BE2C (cell line): ENCODE measurements around the gene NEU4.
A peak's percentile ranks its signal among the peaks of the same experiment; 100 is the strongest.

Experiments used
- DNase-seq: peaks from one replicate; pipeline ENCODE4 v3.0.0-alpha.2; 2020
- H3K27me3 ChIP-seq: fragments of 250-450 bp; sonication (Bioruptor Pico); 2 replicates; pipeline ENCODE4 v1.5.1; 2020; ENCODE audit warnings: mild to moderate bottlenecking
- H3K36me3 ChIP-seq: fragments of 250-450 bp; sonication (Bioruptor Pico); 2 replicates; pipeline ENCODE4 v1.5.1; 2020; ENCODE audit warnings: mild to moderate bottlenecking
- H3K4me1 ChIP-seq: fragments of 250-450 bp; sonication (Bioruptor Pico); 2 replicates; pipeline ENCODE4 v1.5.1; 2020
- H3K4me3 ChIP-seq: 2 replicates; pipeline ENCODE4 v1.5.1; 2011; ENCODE audit warnings: low read depth, low read length
- H3K9me3 ChIP-seq: fragments of 250-450 bp; sonication (Bioruptor Pico); 2 replicates; pipeline ENCODE4 v1.5.1; 2020
- TF ChIP-seq, protein P1 (sequence below): IDR thresholded peaks from 2 replicates; pipeline ENCODE4 v1.5.1; 2012; ENCODE audit warnings: mild to moderate bottlenecking, low read depth, low read length

NEU4 gene

GRCh38 chr2:241837197-241837965 is 28.4 kb downstream of the NEU4 start:
- TF ChIP-seq, protein P1, sequence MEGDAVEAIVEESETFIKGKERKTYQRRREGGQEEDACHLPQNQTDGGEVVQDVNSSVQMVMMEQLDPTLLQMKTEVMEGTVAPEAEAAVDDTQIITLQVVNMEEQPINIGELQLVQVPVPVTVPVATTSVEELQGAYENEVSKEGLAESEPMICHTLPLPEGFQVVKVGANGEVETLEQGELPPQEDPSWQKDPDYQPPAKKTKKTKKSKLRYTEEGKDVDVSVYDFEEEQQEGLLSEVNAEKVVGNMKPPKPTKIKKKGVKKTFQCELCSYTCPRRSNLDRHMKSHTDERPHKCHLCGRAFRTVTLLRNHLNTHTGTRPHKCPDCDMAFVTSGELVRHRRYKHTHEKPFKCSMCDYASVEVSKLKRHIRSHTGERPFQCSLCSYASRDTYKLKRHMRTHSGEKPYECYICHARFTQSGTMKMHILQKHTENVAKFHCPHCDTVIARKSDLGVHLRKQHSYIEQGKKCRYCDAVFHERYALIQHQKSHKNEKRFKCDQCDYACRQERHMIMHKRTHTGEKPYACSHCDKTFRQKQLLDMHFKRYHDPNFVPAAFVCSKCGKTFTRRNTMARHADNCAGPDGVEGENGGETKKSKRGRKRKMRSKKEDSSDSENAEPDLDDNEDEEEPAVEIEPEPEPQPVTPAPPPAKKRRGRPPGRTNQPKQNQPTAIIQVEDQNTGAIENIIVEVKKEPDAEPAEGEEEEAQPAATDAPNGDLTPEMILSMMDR, result no peak
- Histone ChIP-seq H3K4me1 (no peaks in the 10 kb centered on the region), H3K4me3 (no peak overlapping the region), H3K9me3 (no peaks in the 10 kb centered on the region), H3K27me3 (no peaks in the 10 kb centered on the region), H3K36me3 (no peaks in the 10 kb centered on the region)
- DNase-seq, result no peak

DNA sequence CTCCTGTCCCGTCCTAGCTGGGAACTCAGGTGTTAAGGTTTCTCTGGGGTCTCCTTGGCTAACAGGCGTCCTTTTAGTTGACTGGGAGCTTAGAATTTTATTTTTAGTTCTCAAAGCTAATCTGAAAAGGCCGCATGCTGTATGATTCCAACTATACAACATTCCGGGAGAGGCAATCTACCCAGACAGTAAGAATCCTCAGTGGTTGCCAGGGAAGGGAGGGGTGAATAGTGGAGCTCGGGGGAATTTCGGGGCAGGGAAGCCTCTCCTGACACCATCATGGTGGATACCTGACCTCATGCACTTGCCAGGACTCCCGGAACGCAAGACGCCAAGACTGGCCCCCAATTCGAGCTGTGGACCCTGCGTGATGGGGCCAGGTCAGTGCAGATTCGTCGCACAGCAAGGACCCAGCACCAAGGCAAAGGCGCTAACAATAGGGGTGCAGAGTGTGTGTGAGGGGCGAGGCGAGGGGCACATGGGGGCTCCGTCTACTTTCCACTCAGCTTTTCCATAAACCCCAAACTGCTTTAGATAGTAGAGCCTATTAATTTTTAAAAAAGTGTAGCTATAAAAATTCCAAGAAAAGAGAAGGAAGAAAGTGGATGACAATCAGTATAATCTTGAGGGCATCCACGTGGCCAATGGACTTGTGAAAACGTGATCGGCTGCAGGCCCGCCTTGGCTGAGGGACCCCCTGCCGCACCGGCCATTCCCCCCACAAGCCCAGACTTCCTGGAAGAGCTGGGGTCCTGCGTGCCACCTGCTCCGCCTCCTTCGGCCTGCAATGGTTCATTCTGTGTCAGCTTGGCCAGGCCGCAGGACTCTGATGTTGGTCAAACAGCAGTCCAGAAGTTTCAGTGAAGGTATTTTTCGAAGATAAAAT is 32.4 kb downstream of the NEU4 start:
- no peaks in the 10 kb centered on the region for H3K9me3 ChIP-seq
- H3K4me3 ChIP-seq, result no peak overlapping the region
- H3K4me1 ChIP-seq, result no peaks in the 10 kb centered on the region; the same call in 1 of the 2 replicates
- TF ChIP-seq, protein P1, result no peak
- no peaks in the 10 kb centered on the region for H3K27me3 ChIP-seq
- no peak for DNase-seq
- H3K36me3 ChIP-seq, result no peaks in the 10 kb centered on the region

GRCh38 chr2:241842067-241842415 is 33.0 kb downstream of the NEU4 start:
- no peaks in the 10 kb centered on the region for H3K36me3 ChIP-seq
- TF ChIP-seq, protein P1, result no peak
- no peaks in the 10 kb centered on the region for H3K27me3 ChIP-seq
- H3K9me3 ChIP-seq, result no peaks in the 10 kb centered on the region
- H3K4me1 ChIP-seq, result no peaks in the 10 kb centered on the region; the same call in 1 of the 2 replicates
- no peak for DNase-seq
- no peak overlapping the region for H3K4me3 ChIP-seq

GRCh38 chr2:241842620-241843211 is 33.7 kb downstream of the NEU4 start:
- TF ChIP-seq, protein P1, result no peak
- H3K4me3 ChIP-seq, result no peak overlapping the region
- no peaks in the 10 kb centered on the region; the same call in 1 of the 2 replicates for H3K4me1 ChIP-seq
- H3K9me3 ChIP-seq, result no peaks in the 10 kb centered on the region
- H3K36me3 ChIP-seq, result no peaks in the 10 kb centered on the region
- DNase-seq, result peak; percentile 11
- no peaks in the 10 kb centered on the region for H3K27me3 ChIP-seq

GRCh38 chr2:241843321-241844065 is 34.5 kb downstream of the NEU4 start:
- no peaks in the 10 kb centered on the region for H3K9me3 ChIP-seq
- no peaks in the 10 kb centered on the region; the same call in 1 of the 2 replicates for H3K4me1 ChIP-seq
- H3K4me3 ChIP-seq, result no peak overlapping the region
- DNase-seq, result peak; percentile 10
- no peaks in the 10 kb centered on the region for H3K27me3 ChIP-seq
- no peaks in the 10 kb centered on the region for H3K36me3 ChIP-seq
- TF ChIP-seq, protein P1, result no peak
